H1 (cell line): Measurements from ENCODE around the gene TCF19. TPM values are rescaled to one million over a fixed set of nuclear protein-coding genes. Genes with fewer than 3 reads are reported as not detected.

Experiments
- CTCF ChIA-PET: fragments of 300-600 bp; sonication (Branson Sonifier 250); formaldehyde crosslinking; loops from one replicate; lab custom pipeline; 2021; ENCODE audit not compliant: partially characterized antibody; lab: Charles Lee
- POLR2A ChIA-PET: fragments of 300-600 bp; sonication (Branson Sonifier 250); formaldehyde crosslinking; loops from one replicate; lab custom pipeline; 2021; ENCODE audit warnings: inconsistent platforms; ENCODE audit not compliant: partially characterized antibody; lab: Charles Lee
- DNase-seq, 2 experiments: peaks; one replicate each; pipeline versions ENCODE4 v3.0.0 to v3.0.0-alpha.2; 2010 to 2022; ENCODE audit warnings: low spot score in 2 of 2, low read depth in 1 of 2, mixed read lengths in 1 of 2
- FAIRE-seq: peaks from 2 replicates; lab custom pipeline; 2011; peaks lifted over from hg19 to GRCh38; lab: Jason Lieb, UNC
- H2AFZ ChIP-seq: 2 replicates; pipeline ENCODE4 v1.8.1; 2012; ENCODE audit warnings: low read length, inconsistent platforms
- H2AK5ac ChIP-seq: 2 replicates; pipeline ENCODE4 v1.6.1; 2013; ENCODE audit warnings: low read depth, low read length
- H2BK120ac ChIP-seq: replicated peaks from 2 replicates; pipeline ENCODE3; 2013; ENCODE audit warnings: low read depth, low read length, inconsistent platforms
- H2BK12ac ChIP-seq: 2 replicates; pipeline ENCODE4 v1.6.1; 2013; ENCODE audit warnings: low read depth, low read length
- H2BK15ac ChIP-seq: 2 replicates; pipeline ENCODE4 v1.6.1; 2013; ENCODE audit warnings: low read length
- H2BK20ac ChIP-seq: 2 replicates; pipeline ENCODE4 v1.6.1; 2013; ENCODE audit warnings: low read length
- H2BK5ac ChIP-seq: 2 replicates; pipeline ENCODE4 v1.6.1; 2013; ENCODE audit warnings: low read depth, low read length
- H3K14ac ChIP-seq: 2 replicates; pipeline ENCODE4 v1.6.1; 2013; ENCODE audit warnings: inconsistent platforms; ENCODE audit not compliant: insufficient read length
- H3K18ac ChIP-seq: 2 replicates; pipeline ENCODE4 v1.6.1; 2013; ENCODE audit warnings: low read length; ENCODE audit errors: extremely low read depth
- H3K23ac ChIP-seq: 2 replicates; pipeline ENCODE4 v1.6.1; 2013; ENCODE audit warnings: inconsistent platforms; ENCODE audit not compliant: insufficient read length
- H3K23me2 ChIP-seq: 2 replicates; pipeline ENCODE4 v1.6.1; 2013; ENCODE audit warnings: low read depth, low read length
- H3K27ac ChIP-seq: 2 replicates; pipeline ENCODE4 v1.6.1; 2011; ENCODE audit warnings: low read depth, low read length, inconsistent platforms
- H3K27me3 ChIP-seq, 4 experiments: replicated peaks in 1 of 4; 1 replicate in 1 of 4; 2 replicates in 3 of 4; pipeline versions ENCODE4 v1.6.1 to v1.8.1; 2011 to 2013; ENCODE audit warnings: low read length in 3 of 4, mild to moderate bottlenecking in 3 of 4, inconsistent platforms in 2 of 4, mixed read lengths in 2 of 4, moderate library complexity in 1 of 4; ENCODE audit not compliant: control insufficient read depth in 3 of 4, insufficient read depth in 3 of 4; ENCODE audit errors: extremely low read depth in 1 of 4
- H3K36me3 ChIP-seq, 4 experiments: 2 replicates each; pipeline versions ENCODE4 v1.6.1 to v1.8.1; 2011 to 2013; ENCODE audit warnings: mild to moderate bottlenecking in 4 of 4, low read length in 3 of 4, moderate library complexity in 2 of 4, control low read depth in 1 of 4, inconsistent platforms in 1 of 4; ENCODE audit not compliant: insufficient read depth in 4 of 4, control insufficient read depth in 2 of 4
- H3K4ac ChIP-seq: replicated peaks from 2 replicates; pipeline ENCODE3; 2013; ENCODE audit warnings: low read length, low read depth, mixed read lengths, inconsistent platforms; ENCODE audit not compliant: insufficient read length
- H3K4me1 ChIP-seq, 4 experiments: replicated peaks in 1 of 4; 1 replicate in 1 of 4; 2 replicates in 3 of 4; pipeline versions ENCODE4 v1.6.1 to v1.8.1; 2011 to 2013; ENCODE audit warnings: low read length in 3 of 4, inconsistent platforms in 2 of 4, mixed read lengths in 1 of 4; ENCODE audit not compliant: insufficient read depth in 4 of 4, control insufficient read depth in 3 of 4
- H3K4me2 ChIP-seq, 2 experiments: 2 replicates each; pipeline versions ENCODE4 v1.6.1 to v1.8.1; 2011 to 2013; ENCODE audit warnings: low read depth in 2 of 2, low read length in 2 of 2, control low read depth in 1 of 2, inconsistent platforms in 1 of 2, mild to moderate bottlenecking in 1 of 2; ENCODE audit not compliant: insufficient read depth in 1 of 2
- H3K4me3 ChIP-seq, 4 experiments: fragments of 200-600, 300-600 bp in 1 of 4; sonication (generic), shearing (Covaris generic), sonication (Bioruptor Twin) in 1 of 4; 2 replicates each; pipeline versions ENCODE4 v1.5.1 to v1.8.1; 2011 to 2016; ENCODE audit warnings: low read length in 4 of 4, low read depth in 3 of 4, control low read depth in 2 of 4, inconsistent platforms in 2 of 4, mild to moderate bottlenecking in 2 of 4, mixed read lengths in 1 of 4, moderate library complexity in 1 of 4; ENCODE audit not compliant: insufficient read depth in 2 of 4; ENCODE audit errors: extremely low read depth in 1 of 4
- H3K56ac ChIP-seq: replicated peaks from 2 replicates; pipeline ENCODE3; 2013; ENCODE audit warnings: low read depth, mild to moderate bottlenecking, mixed read lengths, low read length, inconsistent platforms; ENCODE audit not compliant: insufficient read length
- H3K79me1 ChIP-seq: 2 replicates; pipeline ENCODE4 v1.6.1; 2013; ENCODE audit warnings: low read depth, low read length, control low read depth
- H3K79me2 ChIP-seq, 2 experiments: 2 replicates each; pipeline versions ENCODE4 v1.6.1 to v1.8.1; 2012 to 2013; ENCODE audit warnings: low read length in 2 of 2, mild to moderate bottlenecking in 2 of 2, inconsistent platforms in 1 of 2; ENCODE audit not compliant: insufficient read depth in 2 of 2, control insufficient read depth in 1 of 2
- H3K9ac ChIP-seq, 4 experiments: replicated peaks in 1 of 4; 1 replicate in 1 of 4; 2 replicates in 3 of 4; pipeline versions ENCODE4 v1.6.1 to v1.8.1; 2011 to 2013; ENCODE audit warnings: low read depth in 3 of 4, low read length in 3 of 4, control low read depth in 2 of 4, mild to moderate bottlenecking in 2 of 4, moderate library complexity in 2 of 4, inconsistent platforms in 1 of 4; ENCODE audit errors: extremely low read depth in 1 of 4
- H3K9me3 ChIP-seq, 2 experiments: 2 replicates each; pipeline versions ENCODE4 v1.6.1 to v1.8.1; 2012 to 2013; ENCODE audit warnings: mild to moderate bottlenecking in 2 of 2, moderate library complexity in 2 of 2, control low read depth in 1 of 2, inconsistent platforms in 1 of 2, low read depth in 1 of 2, low read length in 1 of 2, mixed read lengths in 1 of 2; ENCODE audit not compliant: insufficient read depth in 2 of 2
- H4K20me1 ChIP-seq, 2 experiments: replicated peaks in 1 of 2; 2 replicates each; pipeline versions ENCODE3 to v1.8.1; 2011 to 2013; ENCODE audit warnings: inconsistent platforms in 2 of 2, low read length in 2 of 2, mild to moderate bottlenecking in 1 of 2; ENCODE audit not compliant: insufficient read depth in 2 of 2, control insufficient read depth in 1 of 2
- H4K5ac ChIP-seq: 2 replicates; pipeline ENCODE4 v1.6.1; 2013; ENCODE audit warnings: low read length, low read depth, mixed read lengths, inconsistent platforms; ENCODE audit not compliant: insufficient read length
- H4K8ac ChIP-seq: 2 replicates; pipeline ENCODE4 v1.8.0; 2013; ENCODE audit warnings: mild to moderate bottlenecking, moderate library complexity, low read length, inconsistent platforms; ENCODE audit not compliant: insufficient read depth; ENCODE audit errors: extremely low read depth
- H4K91ac ChIP-seq: replicated peaks from 2 replicates; pipeline ENCODE3; 2013; ENCODE audit warnings: low read length, mixed read lengths, inconsistent platforms; ENCODE audit not compliant: insufficient read length
- ASH2L ChIP-seq: fragments of 200-600, 300-600 bp; sonication (generic); IDR thresholded peaks from one replicate; pipeline ENCODE4 v1.7.1; 2017; ENCODE audit warnings: low read length
- CEBPB ChIP-seq: IDR thresholded peaks from 2 replicates; pipeline ENCODE4 v1.6.1; 2012; ENCODE audit warnings: low read depth, low read length
- CREB1 ChIP-seq: IDR thresholded peaks from 2 replicates; pipeline ENCODE4 v1.6.1; 2012; ENCODE audit warnings: inconsistent platforms
- EZH2 ChIP-seq: fragments of 200-600 bp; sonication (generic); IDR thresholded peaks from 2 replicates; pipeline ENCODE4 v1.7.1; 2012; ENCODE audit warnings: low read depth, mild to moderate bottlenecking, moderate library complexity, low read length, inconsistent platforms; ENCODE audit not compliant: severe bottlenecking
- NRF1 ChIP-seq: IDR thresholded peaks from 2 replicates; pipeline ENCODE4 v1.6.1; 2011; ENCODE audit warnings: mild to moderate bottlenecking, low read depth, low read length, improper control_type of control experiment
- RAD21 ChIP-seq, 2 experiments: IDR thresholded peaks in 1 of 2; conservative IDR thresholded peaks in 1 of 2; 2 replicates each; pipeline ENCODE4 v1.6.1; 2011; ENCODE audit warnings: low read depth in 2 of 2, low read length in 2 of 2, improper control_type of control experiment in 1 of 2, inconsistent platforms in 1 of 2, mild to moderate bottlenecking in 1 of 2, moderate library complexity in 1 of 2
- RBBP5 ChIP-seq: IDR thresholded peaks from 2 replicates; pipeline ENCODE4 v1.7.1; 2012; ENCODE audit warnings: low read depth, mild to moderate bottlenecking, inconsistent platforms, low read length, moderate library complexity, borderline replicate concordance
- TAF7 ChIP-seq: optimal IDR thresholded peaks from 2 replicates; pipeline ENCODE3; 2011; ENCODE audit warnings: low read depth, mild to moderate bottlenecking, inconsistent platforms, low read length, moderate library complexity, borderline replicate concordance
- TCF12 ChIP-seq: IDR thresholded peaks from 2 replicates; pipeline ENCODE4 v1.6.1; 2011; ENCODE audit warnings: low read depth, mild to moderate bottlenecking, low read length
- WGBS, 2 experiments: shearing (Covaris generic) in 1 of 2; methylation state at CpG; one replicate each; pipeline versions ENCODE4 v1.1.6 to v1.1.7; 2013 to 2015; ENCODE audit warnings: low lambda C conversion rate in 2 of 2, mixed read lengths in 2 of 2, inconsistent platforms in 1 of 2, low coverage in 1 of 2, missing lambda C conversion rate in 1 of 2; ENCODE audit not compliant: insufficient replicate concordance in 2 of 2, insufficient coverage in 1 of 2, insufficient read length in 1 of 2; ENCODE audit errors: extremely low coverage in 1 of 2, missing lambda C conversion rate in 1 of 2; 5-methylcytosine and 5-hydroxymethylcytosine counted together
- polyA plus RNA-seq, 7 experiments: library from polyadenylated mRNA; depleted of rRNA in 3 of 7; stranded (reverse) in 5 of 7; unstranded in 2 of 7; fragments of >200 nt in 5 of 7; fragments of 200-250 nt in 2 of 7; gene quantifications; 1 replicate in 5 of 7; 2 replicates in 1 of 7; 4 replicates in 1 of 7; pipeline versions ENCODE4 v1.2.1 to v1.2.3, GENCODE V29; 2011 to 2013; ENCODE audit warnings: missing spikeins in 2 of 7, mixed read lengths in 2 of 7
- total RNA-seq: library from RNA; stranded (reverse); fragmentation: NEBNext Ultra II Directional; extraction: Animal tissue kit (Norgen Biotek cat#: 25700); gene quantifications from 2 replicates; pipeline ENCODE4 v1.2.1, GENCODE V29; 2021

The TCF19 gene
- total and polyA plus RNA-seq, 2 of the 8 experiments (the other 6 are each of a cell fraction or from before 2014, with no cell fraction given): 7.2 to 11.0 TPM

GRCh38 chr6:31128093-31128676, 30.2 kb upstream of the TCF19 start:
- Histone ChIP-seq H3K23me2 (no peaks in the 10 kb centered on the region), H4K91ac (peak overlapping the region; percentile 25), H4K20me1 (no peaks in the 10 kb centered on the region), H2AK5ac (no peak overlapping the region), H3K14ac (no peak overlapping the region), H3K27ac (no peak overlapping the region), H4K8ac (no peak overlapping the region; the same call in 1 of the 2 replicates), H2BK20ac (0 out of 2 replicates have a peak overlapping the region, but pooled peaks have one; percentile 9), H2BK5ac (peak overlapping the region; percentile 5; the same call in 1 of the 2 replicates), H3K79me2 (no peaks in the 10 kb centered on the region), H3K4me1 (peaks cover 0 to 3% (median 3%) of the 10 kb centered on the region in 4 experiments; a peak in 3 of 7 replicates), H3K18ac (no peak overlapping the region), H3K4me2 (no peak overlapping the region), H3K4ac (no peak overlapping the region), H3K79me1 (no peaks in the 10 kb centered on the region), H3K56ac (no peak overlapping the region), H3K36me3 (no peaks in the 10 kb centered on the region), H3K9ac (no peak overlapping the region), H3K9me3 (no peaks in the 10 kb centered on the region), H2BK15ac (peak overlapping the region; percentile 100; the same call in 1 of the 2 replicates), H2BK12ac (0 out of 2 replicates have a peak overlapping the region, but pooled peaks have one; percentile 68), H2AFZ (no peak overlapping the region; the same call in 1 of the 2 replicates), H3K23ac (no peak overlapping the region), H4K5ac (no peak overlapping the region), H3K27me3 (no peaks in the 10 kb centered on the region; a peak in 1 of 7 replicates), H2BK120ac (no peak overlapping the region), H3K4me3 (no peak overlapping the region)
- ChIA-PET POLR2A (interaction anchor here (0.9 to 68.5 kb wide), 3 partner anchors 12 to 239 kb away, joined by 3 to 2251 read pairs (median 4); partner anchors contain the start of genes CCHCR1, POU5F1, PSORS1C2 and TCF19), CTCF (interaction anchor here (0.7 to 13.5 kb wide), 25 partner anchors 13 to 554 kb away, joined by 3 to 187 read pairs (median 4); partner anchors contain the start of genes C6orf15, PSORS1C1, PSORS1C2 and TCF19)
- DNase-seq: peak in 1 of 2 experiments; percentile 95
- WGBS, 2 experiments: 21% methylated on average over 8 of the region's 8 CpGs; no CpG with 5 or more reads in 1 of the 2 experiments
- FAIRE-seq: peak; percentile 81
- TF ChIP-seq TCF12 (0 out of 2 replicates have a peak, but pooled peaks have one; percentile 16), RAD21 (IDR thresholded peaks at IDR 0.05 in 1 of 2, conservative IDR thresholded peaks at IDR 0.05 in 1 of 2; ENCODE audit: low read depth in 2 of 2, low read length in 2 of 2) (peak; percentile 53 to 70), ASH2L (no peak), RBBP5 (no peak), NRF1 (no peak), TAF7 (no peak), CEBPB (no peak), CREB1 (no peak), EZH2 (no peak)
